Stimulated activated CD8-positive, alpha-beta memory T cell treated with anti-CD3 and anti-CD28 coated beads, Interleukin-15, amount 100 ng/mL, for 1 hour (primary cell): ENCODE data around the gene FHL1.
"Not testable (repeated sequence)": the region's sequence is repeated elsewhere in the genome, so short reads cannot be mapped to it uniquely, and the experiment has no call there.

Experiments used
- DNase-seq: peaks from one replicate; pipeline ENCODE4 v3.0.0-alpha.2; 2020; ENCODE audit warnings: low read depth

The FHL1 gene

GRCh38 chrX:136210243-136210642 is 62.9 kb downstream of the FHL1 start:
- DNase-seq: no peak

- DNase-seq: no peak
Observed at GRCh38 chrX:136210806-136211205, 63.5 kb downstream of the FHL1 start.

GRCh38 chrX:136211766-136212556 is 64.6 kb downstream of the FHL1 start:
- no peak for DNase-seq

GRCh38 chrX:136212557-136213111 is 65.3 kb downstream of the FHL1 start:
- no peak for DNase-seq

DNA sequence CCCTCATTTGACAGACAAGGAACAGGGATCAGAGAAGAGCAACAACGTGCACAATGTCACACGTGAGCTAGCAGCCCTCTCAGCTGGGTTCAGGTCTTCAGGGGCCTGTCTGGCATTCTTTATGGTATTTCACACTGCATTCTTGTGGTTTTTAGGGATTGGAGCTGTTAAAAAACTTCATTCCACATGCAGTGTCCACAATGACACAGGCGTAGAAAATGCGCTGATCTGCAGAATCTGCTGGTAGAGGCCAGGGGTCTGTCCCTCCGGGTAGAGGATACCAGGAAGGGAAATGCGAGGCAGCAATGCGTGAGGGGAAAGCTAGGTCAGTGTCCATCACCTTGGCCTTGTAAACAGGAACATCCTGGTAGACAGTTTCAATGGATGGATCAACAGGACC is 67.2 kb downstream of the FHL1 start:
- DNase-seq: no peak

- no peak for DNase-seq
Observed at GRCh38 chrX:136215559-136215958, 68.2 kb downstream of the FHL1 start.

- DNase-seq: no peak
Observed at GRCh38 chrX:136219893-136220292, 72.6 kb downstream of the FHL1 start.

DNA sequence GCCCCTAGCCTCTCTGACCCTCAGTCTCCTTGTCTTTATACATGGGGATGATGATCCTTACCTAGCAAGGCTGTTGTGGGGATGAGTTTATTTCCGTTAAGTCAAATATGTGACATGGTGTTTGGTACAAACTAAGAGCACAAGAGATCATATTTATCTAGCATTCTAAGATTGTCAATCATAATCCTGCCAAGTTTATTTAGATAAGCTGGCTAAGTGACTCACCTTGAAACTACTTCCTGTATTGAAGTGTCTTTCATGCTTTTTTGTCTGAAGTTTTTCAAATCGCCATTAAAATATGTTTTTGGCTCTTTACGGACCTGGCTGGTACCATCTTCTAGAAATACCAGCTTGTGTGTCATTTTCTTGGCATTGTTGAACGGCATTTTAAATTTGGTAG is 73.2 kb downstream of the FHL1 start:
- no peak for DNase-seq

DNA sequence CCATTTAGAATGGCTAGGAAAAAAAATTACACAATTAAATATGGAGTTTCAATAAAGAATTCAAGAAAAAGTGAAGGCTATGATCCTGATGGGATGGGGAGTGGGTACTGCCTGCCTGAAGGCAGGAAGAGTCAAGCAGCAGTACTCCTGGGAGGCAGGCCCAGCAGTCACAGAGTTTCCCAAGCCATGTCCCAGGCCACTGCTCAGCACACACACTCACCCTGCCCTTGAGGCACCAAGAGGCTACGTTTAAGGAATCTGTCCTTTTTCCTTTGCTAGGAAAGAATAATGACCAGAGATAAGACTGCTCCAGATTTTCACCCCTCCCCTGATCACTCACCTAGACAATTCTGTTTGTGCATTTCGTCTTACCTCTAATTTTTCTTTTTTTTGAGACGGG is 73.6 kb downstream of the FHL1 start:
- DNase-seq: no peak

- DNase-seq: no peak
Observed at GRCh38 chrX:136221851-136222513, 74.6 kb downstream of the FHL1 start.

- DNase-seq: no peak
Observed at GRCh38 chrX:136227074-136227473, 79.7 kb downstream of the FHL1 start.

GRCh38 chrX:136227948-136228838 is 80.9 kb downstream of the FHL1 start:
- no peak for DNase-seq

- DNase-seq: no peak
Observed at GRCh38 chrX:136228839-136229207, 81.5 kb downstream of the FHL1 start.

DNA sequence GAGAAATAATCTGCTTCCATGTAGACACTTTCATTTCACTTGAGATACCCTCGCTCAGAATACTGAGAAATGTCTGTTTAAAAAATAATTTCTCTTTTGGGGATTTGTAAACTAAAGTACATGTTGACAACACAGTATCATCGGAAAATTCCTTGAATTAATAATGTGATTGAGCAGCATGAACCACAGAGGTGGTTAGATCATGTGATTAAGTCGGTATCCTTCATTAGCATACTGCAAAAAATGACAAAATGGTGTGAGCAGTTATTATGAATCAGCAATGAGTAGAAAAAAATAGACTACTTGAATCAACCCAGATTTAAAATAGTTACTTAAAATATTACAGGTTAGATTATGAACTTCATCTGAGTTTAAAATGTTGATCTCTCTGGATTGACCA is 89.7 kb downstream of the FHL1 start:
- no peak for DNase-seq

GRCh38 chrX:136237849-136238248 is 90.5 kb downstream of the FHL1 start:
- DNase-seq: not testable (repeated sequence)

DNA sequence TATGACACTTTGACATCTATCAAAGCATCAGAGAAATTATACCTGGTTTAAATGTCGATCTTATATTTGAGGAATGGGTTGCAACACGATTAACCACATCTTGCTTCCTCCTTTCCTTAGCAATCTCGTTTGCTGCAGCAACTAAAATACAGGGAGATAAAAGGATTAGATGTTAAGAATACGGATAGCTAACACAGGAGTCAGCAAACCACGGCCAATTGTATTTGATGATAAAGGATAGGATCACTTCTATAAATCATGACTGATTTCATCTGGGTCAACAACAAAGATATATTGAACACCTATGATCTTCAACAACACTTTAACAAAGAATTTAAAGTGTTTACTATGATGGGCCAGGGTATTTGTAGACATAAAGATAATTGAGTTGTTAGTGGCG is 98.9 kb downstream of the FHL1 start:
- DNase-seq: no peak

GRCh38 chrX:136250191-136251040 is 103.1 kb downstream of the FHL1 start:
- peak; percentile 3 for DNase-seq

- DNase-seq: peak; percentile 14
Observed at GRCh38 chrX:136251041-136251991, 104.0 kb downstream of the FHL1 start, which contains the start of gene MAP7D3. TSS of gene MAP7D3 (minus strand) at chrX:136251400. CDS start at chrX:136251358, 42 bp downstream.

DNA sequence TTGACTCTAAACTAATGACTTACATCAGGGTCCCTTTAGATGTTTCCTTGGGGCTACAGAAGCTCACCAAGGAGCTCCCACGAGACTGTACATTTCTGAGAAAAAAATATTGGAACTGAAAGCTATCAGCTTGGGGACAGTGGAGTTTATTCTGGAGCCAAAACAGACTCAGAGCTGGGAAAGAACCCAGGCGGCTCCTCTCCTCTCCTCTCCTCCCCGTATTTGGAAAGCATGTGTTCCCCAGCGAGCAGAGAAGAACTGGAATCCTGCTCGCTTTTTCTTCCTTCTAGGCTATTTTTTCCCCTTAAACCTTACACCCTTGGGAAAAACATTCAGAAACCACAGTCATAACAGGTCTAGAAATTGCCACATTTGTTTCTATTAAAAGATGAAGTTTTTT is 108.2 kb downstream of the FHL1 start:
- DNase-seq: no peak

DNA sequence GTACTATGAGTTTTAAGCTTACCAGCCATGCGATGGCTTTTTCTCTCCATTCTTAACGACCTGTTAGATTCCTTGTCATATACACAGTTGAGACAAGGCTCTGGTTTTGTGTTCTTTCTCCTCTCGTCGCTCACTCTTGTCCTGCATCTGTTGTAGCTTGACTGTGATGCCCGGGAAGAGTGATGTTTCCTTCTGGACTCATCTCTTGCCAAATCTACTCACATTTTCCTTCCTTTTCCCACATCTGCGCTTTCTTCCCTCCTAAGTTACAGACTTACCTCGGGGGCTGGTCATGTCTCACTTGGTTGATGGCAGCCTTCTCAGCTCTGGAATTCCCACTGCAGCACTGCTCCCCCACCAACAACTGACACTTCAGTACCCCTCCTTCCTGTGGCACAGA is 108.7 kb downstream of the FHL1 start:
- no peak for DNase-seq
